Measurements from ENCODE around the gene TPK1.

Gene TPK1

DNA sequence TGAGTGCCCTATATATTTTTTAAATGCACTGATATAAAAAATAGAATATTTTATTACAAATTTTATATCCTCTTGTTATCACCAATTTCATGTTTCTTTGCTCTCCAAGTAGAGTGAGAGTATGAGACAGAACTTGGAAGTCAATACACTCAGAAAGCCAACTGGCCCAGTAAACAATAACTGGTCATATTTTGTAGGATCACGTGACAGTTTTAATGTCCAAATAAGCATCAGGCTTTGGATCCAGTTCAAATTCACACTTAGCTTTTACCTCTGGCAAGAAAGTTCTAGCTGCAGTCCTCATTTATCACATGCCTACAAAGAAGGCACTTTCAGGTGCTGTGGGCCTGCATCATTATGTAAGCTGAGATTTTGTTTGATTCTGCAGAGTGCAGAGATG, 21.6 kb upstream of the TPK1 start:
- Histone ChIP-seq H3K9me3 (ENCODE audit: control insufficient read depth, insufficient read depth, low read length) (no peaks in the 10 kb centered on the region), H3K4me3 (ENCODE audit: low read length) (no peak overlapping the region), H3K27ac (ENCODE audit: low read depth, low read length) (no peak overlapping the region), H3K27me3 (ENCODE audit: control insufficient read depth, low read length) (no peaks in the 10 kb centered on the region), H3K4me2 (ENCODE audit: low read length) (no peak overlapping the region), H3K4me1 (ENCODE audit: control insufficient read depth, low read length) (no peaks in the 10 kb centered on the region), H4K20me1 (ENCODE audit: control insufficient read depth, insufficient read depth, low read depth, low read length) (no peaks in the 10 kb centered on the region), H3F3A (ENCODE audit: control insufficient read depth, insufficient read depth) (no peaks in the 10 kb centered on the region), H3K79me2 (ENCODE audit: control insufficient read depth, low read length) (no peaks in the 10 kb centered on the region), H3K9me2 (replicated peaks; ENCODE audit: control insufficient read depth, low read length) (no peaks in the 10 kb centered on the region), H3K36me3 (ENCODE audit: control insufficient read depth, low read length) (no peaks in the 10 kb centered on the region)
- TF ChIP-seq EZH2phosphoT487 (IDR thresholded peaks at IDR 0.05; ENCODE audit: borderline replicate concordance, low read length) = no peak
- TF ChIP-seq, protein P1, sequence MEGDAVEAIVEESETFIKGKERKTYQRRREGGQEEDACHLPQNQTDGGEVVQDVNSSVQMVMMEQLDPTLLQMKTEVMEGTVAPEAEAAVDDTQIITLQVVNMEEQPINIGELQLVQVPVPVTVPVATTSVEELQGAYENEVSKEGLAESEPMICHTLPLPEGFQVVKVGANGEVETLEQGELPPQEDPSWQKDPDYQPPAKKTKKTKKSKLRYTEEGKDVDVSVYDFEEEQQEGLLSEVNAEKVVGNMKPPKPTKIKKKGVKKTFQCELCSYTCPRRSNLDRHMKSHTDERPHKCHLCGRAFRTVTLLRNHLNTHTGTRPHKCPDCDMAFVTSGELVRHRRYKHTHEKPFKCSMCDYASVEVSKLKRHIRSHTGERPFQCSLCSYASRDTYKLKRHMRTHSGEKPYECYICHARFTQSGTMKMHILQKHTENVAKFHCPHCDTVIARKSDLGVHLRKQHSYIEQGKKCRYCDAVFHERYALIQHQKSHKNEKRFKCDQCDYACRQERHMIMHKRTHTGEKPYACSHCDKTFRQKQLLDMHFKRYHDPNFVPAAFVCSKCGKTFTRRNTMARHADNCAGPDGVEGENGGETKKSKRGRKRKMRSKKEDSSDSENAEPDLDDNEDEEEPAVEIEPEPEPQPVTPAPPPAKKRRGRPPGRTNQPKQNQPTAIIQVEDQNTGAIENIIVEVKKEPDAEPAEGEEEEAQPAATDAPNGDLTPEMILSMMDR (IDR thresholded peaks at IDR 0.05; ENCODE audit: low read depth, low read length, poor library complexity, severe bottlenecking) = no peak

DNA sequence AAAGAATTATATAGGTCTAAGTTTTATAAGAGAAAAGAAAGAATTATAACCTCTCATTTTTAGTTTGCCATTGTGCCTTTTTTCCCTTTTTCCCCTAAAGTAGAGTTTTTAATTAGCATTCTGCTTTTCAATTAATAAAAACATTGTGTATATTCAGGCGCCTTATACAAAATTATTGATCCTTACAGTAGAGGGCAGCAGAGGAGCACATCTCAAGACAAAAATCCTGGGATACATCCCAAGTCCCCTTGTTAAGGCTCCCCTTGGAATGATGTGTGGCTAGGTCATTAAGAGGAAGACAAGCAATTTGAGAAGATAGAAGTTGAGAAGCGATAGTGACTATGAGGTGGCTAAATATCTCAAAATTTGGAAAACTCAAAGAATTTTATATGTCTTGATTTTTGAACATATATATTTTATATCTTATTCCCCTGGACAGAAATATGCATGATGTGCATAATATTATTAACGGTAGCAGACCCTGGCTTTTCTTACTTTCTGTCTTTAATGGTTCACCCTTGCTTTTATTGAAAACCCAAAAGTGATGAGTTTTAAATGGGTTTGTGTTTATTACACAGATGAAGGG, 19.1 kb upstream of the TPK1 start:
- Histone ChIP-seq H3K9me2 (replicated peaks; ENCODE audit: control insufficient read depth, low read length) (no peaks in the 10 kb centered on the region), H3K4me2 (ENCODE audit: low read length) (no peak overlapping the region), H3K79me2 (ENCODE audit: control insufficient read depth, low read length) (no peaks in the 10 kb centered on the region), H3K36me3 (ENCODE audit: control insufficient read depth, low read length) (no peaks in the 10 kb centered on the region), H3F3A (ENCODE audit: control insufficient read depth, insufficient read depth) (no peaks in the 10 kb centered on the region), H3K27me3 (ENCODE audit: control insufficient read depth, low read length) (no peaks in the 10 kb centered on the region), H3K27ac (ENCODE audit: low read depth, low read length) (no peak overlapping the region), H4K20me1 (ENCODE audit: control insufficient read depth, insufficient read depth, low read depth, low read length) (no peaks in the 10 kb centered on the region), H3K4me1 (ENCODE audit: control insufficient read depth, low read length) (no peaks in the 10 kb centered on the region), H3K9me3 (ENCODE audit: control insufficient read depth, insufficient read depth, low read length) (no peaks in the 10 kb centered on the region), H3K4me3 (ENCODE audit: low read length) (no peak overlapping the region)
- TF ChIP-seq EZH2phosphoT487 (IDR thresholded peaks at IDR 0.05; ENCODE audit: borderline replicate concordance, low read length) = no peak
- TF ChIP-seq, protein P1 (IDR thresholded peaks at IDR 0.05; ENCODE audit: low read depth, low read length, poor library complexity, severe bottlenecking) = peak; percentile 66

DNA sequence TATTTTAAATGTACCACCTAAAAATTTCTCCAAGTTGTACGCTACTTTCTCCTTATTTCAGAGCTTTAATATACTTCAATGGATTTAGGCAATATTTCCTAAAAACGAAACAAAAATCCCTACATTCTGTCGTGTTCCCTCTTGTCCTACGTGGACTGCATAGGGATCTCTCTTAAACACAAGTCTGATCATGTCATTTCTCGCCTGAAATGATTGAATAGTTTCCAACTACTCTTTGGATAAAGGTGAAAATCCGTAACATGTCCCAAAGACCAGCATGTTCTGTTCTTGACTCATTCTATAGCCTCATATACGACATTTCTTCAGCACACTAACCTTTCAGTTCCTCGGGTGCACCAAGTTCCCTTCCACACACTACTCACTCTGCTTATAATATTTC, 17.7 kb upstream of the TPK1 start:
- Histone ChIP-seq H3K27ac (ENCODE audit: low read depth, low read length) (no peak overlapping the region), H3K9me2 (replicated peaks; ENCODE audit: control insufficient read depth, low read length) (no peaks in the 10 kb centered on the region), H3K4me3 (ENCODE audit: low read length) (no peak overlapping the region), H3K4me1 (ENCODE audit: control insufficient read depth, low read length) (no peaks in the 10 kb centered on the region), H3K36me3 (ENCODE audit: control insufficient read depth, low read length) (no peaks in the 10 kb centered on the region), H3K79me2 (ENCODE audit: control insufficient read depth, low read length) (no peaks in the 10 kb centered on the region), H3K27me3 (ENCODE audit: control insufficient read depth, low read length) (no peaks in the 10 kb centered on the region), H3K9me3 (ENCODE audit: control insufficient read depth, insufficient read depth, low read length) (no peaks in the 10 kb centered on the region), H4K20me1 (ENCODE audit: control insufficient read depth, insufficient read depth, low read depth, low read length) (no peaks in the 10 kb centered on the region), H3F3A (ENCODE audit: control insufficient read depth, insufficient read depth) (no peaks in the 10 kb centered on the region), H3K4me2 (ENCODE audit: low read length) (no peak overlapping the region)
- no peak for TF ChIP-seq EZH2phosphoT487 (IDR thresholded peaks at IDR 0.05; ENCODE audit: borderline replicate concordance, low read length)
- TF ChIP-seq, protein P1 (IDR thresholded peaks at IDR 0.05; ENCODE audit: low read depth, low read length, poor library complexity, severe bottlenecking) = no peak

Data from DOHH2 (cell line).